Mesendoderm (in vitro differentiated cells): ENCODE measurements around the gene KANSL3.
A peak's percentile ranks its signal among the peaks of the same experiment; 100 is the strongest.

Source experiments
- DNase-seq: peaks from one replicate; pipeline ENCODE4 v3.0.0; 2013
- H2AK5ac ChIP-seq: 2 replicates; pipeline ENCODE4 v1.6.1; 2013; ENCODE audit warnings: low read length, inconsistent platforms
- H2BK120ac ChIP-seq: 2 replicates; pipeline ENCODE4 v1.6.1; 2013; ENCODE audit warnings: low read depth, mild to moderate bottlenecking, low read length, moderate library complexity, mixed read lengths
- H2BK15ac ChIP-seq: replicated peaks from 2 replicates; pipeline ENCODE4 v1.6.1; 2013; ENCODE audit warnings: low read depth, mild to moderate bottlenecking, moderate library complexity
- H2BK5ac ChIP-seq: 2 replicates; pipeline ENCODE4 v1.6.1; 2013; ENCODE audit warnings: low read length, inconsistent platforms
- H3K18ac ChIP-seq: 2 replicates; pipeline ENCODE4 v1.6.1; 2013; ENCODE audit warnings: mild to moderate bottlenecking, low read length, mixed read lengths
- H3K23ac ChIP-seq: one replicate; pipeline ENCODE4 v1.6.1; 2013; ENCODE audit warnings: low read length
- H3K27ac ChIP-seq: 2 replicates; pipeline ENCODE4 v1.5.1; 2013; ENCODE audit warnings: low read depth, mild to moderate bottlenecking, inconsistent platforms, low read length, moderate library complexity
- H3K27me3 ChIP-seq: 2 replicates; pipeline ENCODE4 v1.6.1; 2013; ENCODE audit warnings: low read length, control low read depth, mild to moderate bottlenecking, inconsistent platforms; ENCODE audit not compliant: insufficient read depth, poor library complexity
- H3K36me3 ChIP-seq: 2 replicates; pipeline ENCODE4 v1.6.1; 2013; ENCODE audit warnings: low read length, inconsistent platforms; ENCODE audit not compliant: control insufficient read depth, insufficient read depth
- H3K4ac ChIP-seq: one replicate; pipeline ENCODE4 v1.6.1; 2013; ENCODE audit warnings: low read depth, mild to moderate bottlenecking, low read length, moderate library complexity
- H3K4me1 ChIP-seq: 2 replicates; pipeline ENCODE4 v1.6.1; 2013; ENCODE audit warnings: low read depth, low read length, inconsistent platforms; ENCODE audit not compliant: control insufficient read depth
- H3K4me2 ChIP-seq: 2 replicates; pipeline ENCODE4 v1.6.1; 2013; ENCODE audit warnings: low read length
- H3K4me3 ChIP-seq: 2 replicates; pipeline ENCODE4 v1.5.1; 2013; ENCODE audit warnings: mild to moderate bottlenecking, low read length
- H3K56ac ChIP-seq: one replicate; pipeline ENCODE4 v1.6.1; 2013; ENCODE audit warnings: low read length
- H3K79me1 ChIP-seq: 2 replicates; pipeline ENCODE4 v1.6.1; 2013; ENCODE audit warnings: low read length, inconsistent platforms
- H3K79me2 ChIP-seq: 2 replicates; pipeline ENCODE4 v1.6.1; 2013; ENCODE audit warnings: mild to moderate bottlenecking, low read length; ENCODE audit not compliant: control insufficient read depth, insufficient read depth
- H3K9ac ChIP-seq: 2 replicates; pipeline ENCODE4 v1.6.1; 2013; ENCODE audit warnings: low read length, inconsistent platforms
- H4K5ac ChIP-seq: one replicate; pipeline ENCODE4 v1.6.1; 2013; ENCODE audit warnings: low read length
- H4K8ac ChIP-seq: one replicate; pipeline ENCODE4 v1.6.1; 2013; ENCODE audit warnings: low read depth, mild to moderate bottlenecking, control low read depth, low read length, moderate library complexity
- WGBS: extraction: QIAGEN DNeasy Blood & Tissue Kit; methylation state at CpG from one replicate; pipeline ENCODE4 v1.1.7; 2013; ENCODE audit warnings: low lambda C conversion rate, missing lambda C conversion rate; ENCODE audit not compliant: insufficient coverage; ENCODE audit errors: extremely low coverage; 5-methylcytosine and 5-hydroxymethylcytosine counted together

KANSL3 gene

DNA sequence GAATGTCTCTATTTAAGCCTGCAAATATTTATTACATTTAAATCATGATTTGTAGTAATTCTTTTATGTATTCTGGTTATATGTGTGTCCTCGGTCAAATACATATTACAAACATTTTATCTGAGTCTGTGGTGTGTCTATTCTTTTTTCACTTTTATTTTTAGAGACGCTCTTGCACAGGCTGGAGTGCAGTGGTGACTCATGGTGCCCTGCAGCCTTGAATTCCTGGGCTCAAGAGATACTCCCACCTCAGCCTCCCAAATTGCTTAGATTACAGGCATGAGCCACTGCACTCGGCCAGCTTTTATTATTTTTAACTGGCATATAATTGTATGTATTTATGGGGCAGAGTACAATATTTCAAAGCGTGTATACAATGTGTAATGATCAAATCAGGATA is 54.1 kb downstream of the KANSL3 start:
- no peaks in the 10 kb centered on the region for H3K79me1 ChIP-seq
- no peaks in the 10 kb centered on the region for H3K27me3 ChIP-seq
- H3K4me2 ChIP-seq = no peak overlapping the region
- no peak overlapping the region for H3K27ac ChIP-seq
- no peak overlapping the region for H2BK15ac ChIP-seq
- WGBS = no CpG with 5 or more reads among the region's 4 CpGs
- no peaks in the 10 kb centered on the region for H3K36me3 ChIP-seq
- H4K8ac ChIP-seq = no peak overlapping the region
- H3K23ac ChIP-seq = no peak overlapping the region
- no peak overlapping the region for H3K4ac ChIP-seq
- H3K56ac ChIP-seq = no peak overlapping the region
- H3K18ac ChIP-seq = no peak overlapping the region
- H3K79me2 ChIP-seq = no peaks in the 10 kb centered on the region
- no peak overlapping the region for H3K9ac ChIP-seq
- no peaks in the 10 kb centered on the region for H3K4me1 ChIP-seq
- H2BK5ac ChIP-seq = no peak overlapping the region
- no peak for DNase-seq
- H4K5ac ChIP-seq = no peak overlapping the region
- H2AK5ac ChIP-seq = no peak overlapping the region
- H2BK120ac ChIP-seq = no peak overlapping the region
- H3K4me3 ChIP-seq = no peak overlapping the region

DNA sequence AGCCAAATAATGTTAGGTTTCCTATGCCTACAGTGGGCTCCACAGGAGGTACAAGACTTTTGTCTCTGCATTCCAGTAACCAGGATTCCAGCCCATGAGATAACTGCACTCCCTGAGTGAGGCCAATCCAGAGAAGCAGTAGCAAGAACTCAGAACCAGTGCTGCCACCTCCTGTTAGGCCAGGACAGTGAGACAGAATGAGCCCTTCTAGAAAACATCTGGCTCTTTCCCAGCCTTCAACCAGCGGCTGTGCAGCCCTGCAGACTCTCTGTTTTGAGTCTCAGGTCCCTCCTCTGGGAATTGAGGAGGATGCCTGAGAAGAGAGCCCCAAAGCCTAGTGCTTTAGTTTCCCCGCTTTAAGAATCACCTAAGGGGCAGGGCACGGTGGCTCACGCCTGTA is 57.3 kb downstream of the KANSL3 start:
- Histone ChIP-seq H3K4me2 (no peak overlapping the region), H3K4ac (no peak overlapping the region), H3K27me3 (no peaks in the 10 kb centered on the region), H3K27ac (no peak overlapping the region), H3K4me1 (no peaks in the 10 kb centered on the region), H4K5ac (no peak overlapping the region), H3K9ac (no peak overlapping the region), H3K56ac (no peak overlapping the region), H2BK15ac (no peak overlapping the region), H3K4me3 (no peak overlapping the region), H2BK120ac (no peak overlapping the region), H2BK5ac (no peak overlapping the region), H3K23ac (no peak overlapping the region), H3K79me2 (no peaks in the 10 kb centered on the region), H3K79me1 (no peaks in the 10 kb centered on the region), H3K18ac (no peak overlapping the region), H3K36me3 (no peaks in the 10 kb centered on the region), H4K8ac (no peak overlapping the region), H2AK5ac (no peak overlapping the region)
- peak; percentile 77 for DNase-seq
- no CpG with 5 or more reads among the region's 4 CpGs for WGBS

DNA sequence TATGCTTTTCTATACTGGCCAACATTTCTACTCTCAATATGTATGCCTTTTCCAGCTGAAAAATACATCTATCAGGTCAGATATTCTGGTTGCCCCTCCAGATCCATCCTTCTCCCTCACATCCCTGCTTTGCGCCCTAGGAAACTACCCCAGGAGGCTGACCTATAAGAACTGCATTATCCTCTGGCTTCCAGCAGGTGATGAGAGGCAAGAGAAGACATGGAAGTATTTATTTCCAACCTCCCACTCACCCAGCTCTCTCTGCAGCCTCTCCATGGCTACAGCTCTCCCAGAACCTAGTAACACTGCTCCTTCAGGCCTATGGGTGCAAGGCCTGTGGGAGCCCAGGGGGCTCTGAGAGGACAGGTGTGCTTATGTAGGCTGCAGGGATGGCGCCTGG is 58.7 kb downstream of the KANSL3 start:
- H3K4me1 ChIP-seq = no peaks in the 10 kb centered on the region
- H3K79me1 ChIP-seq = no peaks in the 10 kb centered on the region
- H2BK5ac ChIP-seq = no peak overlapping the region
- no peaks in the 10 kb centered on the region for H3K27me3 ChIP-seq
- H3K4ac ChIP-seq = no peak overlapping the region
- H2BK15ac ChIP-seq = no peak overlapping the region
- H3K4me2 ChIP-seq = no peak overlapping the region
- DNase-seq = peak; percentile 16
- H3K4me3 ChIP-seq = no peak overlapping the region
- no peak overlapping the region for H3K56ac ChIP-seq
- no peak overlapping the region for H4K8ac ChIP-seq
- H3K23ac ChIP-seq = no peak overlapping the region
- no CpG with 5 or more reads among the region's 2 CpGs for WGBS
- H2BK120ac ChIP-seq = no peak overlapping the region
- no peak overlapping the region for H3K9ac ChIP-seq
- no peak overlapping the region for H3K18ac ChIP-seq
- no peaks in the 10 kb centered on the region for H3K79me2 ChIP-seq
- no peak overlapping the region for H4K5ac ChIP-seq
- no peak overlapping the region for H3K27ac ChIP-seq
- H3K36me3 ChIP-seq = no peaks in the 10 kb centered on the region
- no peak overlapping the region for H2AK5ac ChIP-seq

- Histone ChIP-seq H3K36me3 (no peaks in the 10 kb centered on the region), H3K79me2 (no peaks in the 10 kb centered on the region), H3K79me1 (no peaks in the 10 kb centered on the region), H2AK5ac (no peak overlapping the region), H4K8ac (no peak overlapping the region), H3K4me3 (no peak overlapping the region), H2BK15ac (no peak overlapping the region), H2BK120ac (no peak overlapping the region), H4K5ac (no peak overlapping the region), H3K4me2 (no peak overlapping the region), H3K23ac (no peak overlapping the region), H3K4me1 (no peaks in the 10 kb centered on the region), H3K18ac (no peak overlapping the region), H3K27ac (no peak overlapping the region), H3K4ac (no peak overlapping the region), H3K9ac (no peak overlapping the region), H3K27me3 (no peaks in the 10 kb centered on the region), H3K56ac (no peak overlapping the region), H2BK5ac (no peak overlapping the region)
- no peak for DNase-seq
- no CpG with 5 or more reads among the region's 3 CpGs for WGBS
These were observed 59.4 kb downstream of the KANSL3 start for GRCh38 chr2:96578731-96579130.

DNA sequence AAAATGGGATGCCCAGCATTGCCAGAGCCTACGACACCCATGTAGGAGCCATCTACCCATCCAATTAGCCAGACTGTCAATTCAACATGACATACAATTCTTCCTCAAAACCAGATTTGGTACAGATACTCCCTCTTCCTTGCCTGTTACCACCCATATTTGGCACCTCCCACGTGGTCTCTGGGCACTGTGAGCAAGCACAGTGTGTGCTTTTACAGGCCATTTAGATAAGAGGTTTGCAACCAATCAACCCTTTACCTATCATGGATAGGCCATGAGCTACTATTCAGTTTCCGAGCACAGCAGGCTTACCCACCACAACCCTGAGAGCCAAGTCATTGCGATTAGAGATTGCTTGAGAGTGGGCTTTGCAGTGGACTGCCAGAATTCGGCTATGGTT is 60.6 kb downstream of the KANSL3 start:
- H4K8ac ChIP-seq = no peak overlapping the region
- H2BK5ac ChIP-seq = no peak overlapping the region
- DNase-seq = no peak
- H3K18ac ChIP-seq = no peak overlapping the region
- H3K27ac ChIP-seq = no peak overlapping the region
- no peaks in the 10 kb centered on the region for H3K27me3 ChIP-seq
- H3K79me1 ChIP-seq = no peaks in the 10 kb centered on the region
- H3K79me2 ChIP-seq = no peaks in the 10 kb centered on the region
- no peak overlapping the region for H2AK5ac ChIP-seq
- H3K4me2 ChIP-seq = no peak overlapping the region
- no peaks in the 10 kb centered on the region for H3K36me3 ChIP-seq
- no peak overlapping the region for H2BK120ac ChIP-seq
- no peak overlapping the region for H4K5ac ChIP-seq
- no peaks in the 10 kb centered on the region for H3K4me1 ChIP-seq
- H3K23ac ChIP-seq = no peak overlapping the region
- H3K4ac ChIP-seq = no peak overlapping the region
- WGBS = no CpG with 5 or more reads among the region's 5 CpGs
- no peak overlapping the region for H3K9ac ChIP-seq
- H3K4me3 ChIP-seq = no peak overlapping the region
- H2BK15ac ChIP-seq = no peak overlapping the region
- H3K56ac ChIP-seq = no peak overlapping the region

DNA sequence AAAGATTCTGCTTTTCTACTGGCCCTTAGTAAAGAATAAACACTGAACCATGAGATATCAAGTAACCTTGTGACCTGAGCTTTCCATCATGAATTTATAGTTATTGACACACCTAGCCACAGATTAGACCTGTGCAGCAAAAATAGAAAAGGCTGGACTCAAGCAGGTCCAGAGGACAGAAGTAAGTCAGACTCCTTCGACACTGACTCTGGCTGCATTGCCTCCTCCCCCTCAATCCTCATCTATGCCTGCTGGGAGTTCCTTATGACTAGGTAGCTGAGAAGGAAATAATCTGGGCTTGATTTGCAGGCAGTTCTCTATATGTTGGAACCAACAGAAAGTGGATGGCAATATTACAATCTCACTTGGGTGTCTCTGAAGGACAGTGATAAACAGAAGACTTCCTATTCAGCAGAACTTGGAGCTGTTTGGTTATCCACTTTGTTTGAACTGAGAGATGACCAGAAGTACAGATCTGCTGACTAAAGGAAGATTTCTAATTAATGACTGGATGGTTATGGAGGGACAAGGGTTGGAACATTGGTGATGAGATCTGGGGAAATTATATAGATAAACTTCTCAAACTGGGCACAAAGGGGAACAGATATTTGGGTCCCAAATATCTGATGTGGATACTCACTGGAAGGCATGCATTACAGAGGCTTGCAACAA is 62.2 kb downstream of the KANSL3 start:
- H3K18ac ChIP-seq = no peak overlapping the region
- H3K4me2 ChIP-seq = no peak overlapping the region
- H3K4me3 ChIP-seq = no peak overlapping the region
- no peak overlapping the region for H2AK5ac ChIP-seq
- no peaks in the 10 kb centered on the region for H3K4me1 ChIP-seq
- H3K9ac ChIP-seq = no peak overlapping the region
- no peaks in the 10 kb centered on the region for H3K79me1 ChIP-seq
- no peak overlapping the region for H2BK120ac ChIP-seq
- H3K56ac ChIP-seq = no peak overlapping the region
- no peak for DNase-seq
- no peaks in the 10 kb centered on the region for H3K27me3 ChIP-seq
- no peak overlapping the region for H2BK15ac ChIP-seq
- H3K36me3 ChIP-seq = no peaks in the 10 kb centered on the region
- H3K4ac ChIP-seq = no peak overlapping the region
- H3K23ac ChIP-seq = no peak overlapping the region
- no peak overlapping the region for H3K27ac ChIP-seq
- no peak overlapping the region for H2BK5ac ChIP-seq
- no CpG with 5 or more reads among the region's 1 CpG for WGBS
- H3K79me2 ChIP-seq = no peaks in the 10 kb centered on the region
- H4K8ac ChIP-seq = no peak overlapping the region
- no peak overlapping the region for H4K5ac ChIP-seq
